ENCODE results near the gene SMPX. TPM values are rescaled to one million over a fixed set of nuclear protein-coding genes. Genes with fewer than 3 reads are reported as not detected.

The SMPX gene
- total RNA-seq, 2 donors from 2014 or later, result 372 to 401 TPM

DNA sequence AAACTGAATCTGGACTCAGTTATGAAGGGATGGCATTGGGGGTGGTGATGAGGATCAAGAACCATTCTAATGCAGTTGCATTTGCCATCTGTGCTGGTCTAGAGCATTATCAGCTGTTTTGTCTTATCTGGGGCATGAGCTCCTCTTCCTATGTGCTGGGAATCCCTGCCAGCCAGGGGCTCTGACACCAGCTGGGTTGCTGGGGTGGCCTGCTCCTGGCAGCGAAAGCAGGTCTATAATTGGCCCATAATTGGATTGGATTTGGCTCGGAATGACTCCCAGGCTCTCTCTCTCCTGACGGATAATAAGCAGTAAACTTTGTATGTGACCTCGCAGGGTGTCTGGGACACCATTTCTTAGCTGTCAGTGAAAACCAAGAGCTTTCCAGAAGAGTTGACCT, 34.1 kb downstream of the SMPX start:
- intact Hi-C loops (cut with DNase I), result no loop called here
- no peak for DNase-seq
- no peak for ATAC-seq

DNA sequence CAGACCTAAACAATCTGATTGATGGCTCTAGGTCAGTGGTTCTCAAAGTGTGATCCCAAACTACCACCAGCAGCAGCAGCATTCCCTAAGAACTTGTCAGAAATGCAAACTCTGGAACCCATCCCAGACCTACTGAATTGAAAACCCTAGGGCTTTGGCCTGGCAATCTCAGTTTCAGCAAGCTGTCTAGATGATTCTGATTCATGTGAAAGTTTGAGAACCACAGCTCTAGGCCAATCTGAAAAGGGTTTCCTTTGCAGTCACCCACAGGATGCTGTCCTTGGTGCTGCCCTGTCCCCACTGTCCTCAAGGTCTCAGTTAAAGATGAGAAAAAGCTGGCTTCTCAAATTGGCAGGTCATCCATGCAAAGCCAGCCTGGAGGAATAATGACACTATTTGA, 34.8 kb downstream of the SMPX start:
- DNase-seq (no peak), ATAC-seq (peak in 1 of 2 donors; percentile 56)
- intact Hi-C loops (cut with DNase I), result no loop called here

DNA sequence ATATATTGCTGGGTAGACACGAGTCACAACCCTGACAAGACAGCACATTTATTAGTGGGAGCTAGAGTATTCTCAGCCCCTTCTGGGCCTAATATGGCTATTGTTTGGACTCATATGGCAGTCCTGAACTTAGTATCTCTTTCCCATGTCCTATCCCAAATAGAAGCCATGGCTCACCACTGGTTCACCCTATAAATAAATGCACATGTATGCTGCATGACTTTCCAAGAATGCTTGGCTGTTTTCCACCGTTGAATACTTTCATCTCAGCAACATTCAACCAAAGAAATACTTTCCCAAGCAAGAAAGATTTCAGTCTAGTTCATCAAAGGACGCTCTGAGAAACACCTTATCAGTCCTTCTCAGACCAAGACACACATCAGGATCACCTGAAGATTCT, 36.7 kb downstream of the SMPX start:
- DNase-seq (no peak), ATAC-seq (peak in 1 of 2 donors; percentile 17)
- intact Hi-C loops (cut with DNase I), result no loop called here

DNA sequence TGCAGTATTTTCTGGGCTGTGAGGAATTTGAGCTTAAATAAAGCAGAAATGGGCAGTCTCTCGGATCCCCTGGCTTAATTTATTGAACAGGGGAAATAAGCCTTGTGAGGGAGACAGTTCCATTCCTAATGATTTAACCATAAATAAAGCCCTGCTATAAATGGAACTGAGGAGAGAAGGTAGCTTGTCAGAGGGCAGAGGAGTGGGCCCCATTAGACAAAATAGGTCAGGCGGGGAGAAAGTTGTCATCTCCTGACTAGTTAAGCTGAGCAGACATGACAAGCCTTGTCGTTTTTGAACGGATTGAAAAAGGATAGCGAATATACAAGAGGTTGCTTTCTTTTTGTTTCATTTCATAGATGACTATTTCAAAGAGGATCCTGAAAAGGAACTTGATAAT, 39.3 kb downstream of the SMPX start:
- intact Hi-C loops (cut with DNase I), result no loop called here
- ATAC-seq, result no peak
- no peak for DNase-seq

DNA sequence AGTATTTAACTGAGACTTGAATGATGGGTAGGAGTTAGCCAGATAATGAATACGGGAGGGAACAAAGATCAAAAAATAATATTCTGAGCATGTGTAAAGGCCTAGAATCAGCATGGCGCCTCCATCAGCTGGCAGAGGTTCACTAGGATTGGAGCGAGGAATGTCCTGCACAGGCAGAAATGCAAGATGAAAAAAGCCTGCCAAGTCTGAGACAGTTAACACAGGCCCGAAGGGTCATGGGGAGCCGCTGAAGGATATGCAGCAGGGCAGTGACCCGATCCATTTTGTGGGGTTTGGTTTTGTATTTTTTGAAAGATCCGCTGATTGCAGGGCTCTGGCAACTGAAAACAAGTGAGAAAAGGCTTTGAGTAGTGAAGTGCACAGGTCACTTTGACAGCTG, 40.1 kb downstream of the SMPX start:
- intact Hi-C loops (cut with DNase I), result no loop called here
- DNase-seq (no peak), ATAC-seq (no peak)

DNA sequence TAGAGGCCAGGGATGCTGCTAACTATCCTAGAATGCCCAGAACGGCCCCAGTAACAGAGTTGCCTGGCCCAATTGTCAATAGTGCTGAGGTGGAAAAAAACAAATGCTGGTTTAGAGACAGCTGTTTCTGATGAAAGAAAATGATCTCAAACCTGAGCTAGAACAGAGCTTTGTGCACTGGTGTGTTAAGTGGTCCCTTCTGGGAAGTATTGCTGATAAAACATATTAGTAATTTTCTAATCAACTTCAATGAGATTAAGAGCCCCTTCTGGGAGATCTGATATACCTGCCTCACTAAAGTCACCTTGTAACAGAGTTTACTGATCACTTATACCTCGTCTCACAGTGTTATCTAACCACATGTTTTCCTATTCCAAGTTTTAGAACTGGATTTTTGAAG, 42.1 kb downstream of the SMPX start:
- intact Hi-C loops (cut with DNase I), result no loop called here
- ATAC-seq, result no peak
- DNase-seq, result no peak

DNA sequence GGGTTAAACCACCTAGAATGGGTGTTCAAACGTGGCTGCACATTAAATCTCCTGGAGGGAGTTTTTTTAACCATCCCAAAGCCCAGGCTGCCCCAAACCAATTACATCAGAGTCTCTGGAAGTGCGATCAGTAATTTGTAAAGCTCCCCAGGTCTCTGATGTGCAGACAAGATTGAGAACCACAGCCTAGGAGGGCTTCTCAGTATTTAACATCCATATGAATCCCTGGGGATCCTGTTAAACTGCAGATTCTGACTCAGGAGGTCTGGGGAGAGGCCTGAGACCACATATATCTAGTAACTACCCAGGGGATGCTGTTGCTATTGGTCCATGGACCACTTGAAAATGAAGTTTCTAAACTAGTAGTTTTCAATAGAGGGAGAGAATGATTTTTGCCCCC, 42.6 kb downstream of the SMPX start:
- DNase-seq (no peak), ATAC-seq (no peak)
- intact Hi-C loops (cut with DNase I), result no loop called here

DNA sequence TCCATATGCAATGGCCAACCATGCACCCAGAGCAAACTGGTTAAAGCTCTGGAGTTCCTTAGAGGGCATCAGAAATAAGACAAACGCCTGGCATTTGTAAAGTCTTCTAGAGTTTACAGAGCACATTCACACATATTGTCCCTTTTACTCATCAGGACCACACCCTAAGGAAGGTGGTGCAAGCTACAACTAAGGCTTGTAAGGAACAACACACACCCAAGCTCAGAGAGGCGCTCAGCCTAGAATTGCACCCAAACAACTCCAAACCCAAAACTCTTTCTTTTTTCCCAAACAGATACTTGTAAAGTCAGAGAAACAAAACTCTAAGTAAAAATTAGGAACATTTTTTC, 46.1 kb downstream of the SMPX start:
- no peak for ATAC-seq
- no peak for DNase-seq
- intact Hi-C loops (cut with DNase I), result no loop called here

DNA sequence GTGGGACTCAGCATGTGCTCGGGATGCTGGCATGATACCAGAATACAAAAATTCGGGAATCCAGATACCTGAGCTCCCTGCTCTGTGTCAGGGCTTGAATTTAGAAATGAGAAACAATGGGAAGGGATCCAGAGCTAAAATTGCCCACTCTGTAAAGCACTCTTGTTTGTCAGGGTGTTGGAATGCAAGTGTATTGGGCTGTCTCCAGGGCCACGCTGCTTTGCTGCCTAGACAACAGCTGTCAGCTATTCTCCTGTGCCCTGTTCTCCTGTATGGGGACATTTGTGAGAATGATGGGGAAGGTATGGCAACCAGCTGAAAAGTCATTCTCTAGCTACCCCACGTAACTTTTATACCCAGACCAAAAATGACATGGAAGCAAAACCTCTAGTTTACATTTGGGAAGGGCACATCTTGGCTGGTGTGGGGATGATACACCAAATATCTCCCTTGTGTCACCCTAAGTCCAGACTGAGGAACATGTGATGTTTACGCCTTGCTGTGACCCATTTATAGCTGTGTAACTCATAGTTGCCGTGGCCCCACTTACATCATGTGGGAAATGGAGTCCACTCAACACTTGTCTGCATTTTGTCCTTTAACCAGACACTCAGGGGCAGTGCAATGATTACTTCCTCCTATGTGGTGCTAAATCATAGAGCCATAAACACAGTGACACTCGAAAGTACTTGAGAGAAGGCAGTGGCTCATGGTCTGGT, 46.6 kb downstream of the SMPX start:
- ATAC-seq (peak; percentile 87 to 88), DNase-seq (no peak)
- intact Hi-C loops (cut with DNase I), result no loop called here

DNA sequence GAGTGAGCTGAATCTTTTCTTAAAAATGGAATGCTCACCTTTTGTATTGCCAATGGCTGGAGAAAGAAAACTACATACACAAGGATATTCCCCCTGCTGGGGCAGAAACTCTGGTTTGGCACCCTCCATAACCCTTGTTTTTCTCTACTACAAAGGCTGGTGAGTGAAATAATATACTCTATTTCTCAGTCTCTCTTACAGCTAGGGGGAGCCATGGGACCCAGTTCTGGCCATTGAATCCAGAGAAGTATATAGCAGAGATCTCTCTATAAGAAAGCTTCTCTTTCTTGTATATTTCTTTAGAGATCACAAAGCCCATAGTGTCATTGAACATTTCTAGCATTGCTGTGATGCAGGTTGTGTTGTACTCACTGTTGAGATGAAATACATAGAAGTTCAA, 49.8 kb downstream of the SMPX start:
- DNase-seq (no peak), ATAC-seq (no peak)
- intact Hi-C loops (cut with DNase I), result no loop called here

DNA sequence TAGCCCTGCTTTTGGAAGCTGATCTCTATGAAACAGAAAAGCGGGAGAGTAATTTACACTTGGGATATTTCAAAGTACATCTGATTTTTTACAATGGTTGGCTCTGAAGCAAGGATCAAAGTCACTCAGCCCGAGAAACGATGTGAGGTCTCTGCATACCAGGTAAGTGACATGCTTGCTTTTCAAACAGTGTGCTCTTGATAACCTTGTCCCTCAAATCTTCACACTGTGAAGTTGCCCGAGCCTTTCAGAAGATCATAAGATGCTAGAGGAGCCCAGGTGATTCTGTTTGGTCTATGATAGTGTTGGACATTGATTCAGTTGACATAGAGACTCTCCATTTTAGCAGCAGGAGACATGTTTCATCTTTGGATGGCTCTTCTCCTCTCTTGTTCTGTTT, 52.7 kb downstream of the SMPX start:
- no peak for DNase-seq
- ATAC-seq, result no peak
- intact Hi-C loops (cut with DNase I), result no loop called here

DNA sequence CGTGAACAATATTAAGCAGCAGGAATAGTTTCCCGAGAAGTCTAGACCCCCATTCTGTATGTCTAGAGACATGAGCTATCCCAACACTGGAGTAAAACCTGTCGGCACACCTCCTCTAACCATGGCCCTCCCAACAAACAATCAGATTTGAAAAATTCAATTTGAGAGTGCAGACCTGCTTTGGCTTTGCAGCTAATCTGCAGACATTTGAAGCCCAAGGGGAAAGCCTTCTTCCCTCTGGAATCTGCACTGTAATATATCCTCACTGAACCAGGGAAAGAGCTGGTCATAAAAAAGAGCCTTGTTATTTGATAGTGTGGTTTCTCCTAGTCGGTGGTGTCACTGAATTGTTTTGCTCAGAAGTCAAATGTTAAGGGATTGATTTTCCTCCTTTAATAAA, 55.2 kb downstream of the SMPX start:
- intact Hi-C loops (cut with DNase I), result no loop called here
- ATAC-seq, result no peak
- DNase-seq, result no peak

DNA sequence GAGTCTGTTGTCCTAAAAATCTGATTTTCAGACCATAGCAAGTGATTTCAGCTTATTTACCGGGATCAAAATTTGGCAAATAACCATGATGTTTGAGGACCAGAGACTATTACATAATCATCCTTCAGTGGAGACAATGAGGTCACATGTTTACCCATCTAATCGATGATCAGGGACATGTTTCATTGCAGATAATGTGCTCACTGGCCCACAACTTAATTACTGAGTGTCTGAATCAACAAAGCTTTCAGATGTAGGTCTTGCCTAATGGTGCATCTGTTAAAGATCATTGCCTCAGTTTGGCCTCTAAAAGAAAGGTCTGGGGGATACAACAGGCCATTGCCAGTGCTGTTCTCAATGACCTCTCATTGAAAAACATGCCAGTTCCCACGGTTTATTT, 56.9 kb downstream of the SMPX start:
- DNase-seq, result no peak
- intact Hi-C loops (cut with DNase I), result no loop called here
- no peak for ATAC-seq

DNA sequence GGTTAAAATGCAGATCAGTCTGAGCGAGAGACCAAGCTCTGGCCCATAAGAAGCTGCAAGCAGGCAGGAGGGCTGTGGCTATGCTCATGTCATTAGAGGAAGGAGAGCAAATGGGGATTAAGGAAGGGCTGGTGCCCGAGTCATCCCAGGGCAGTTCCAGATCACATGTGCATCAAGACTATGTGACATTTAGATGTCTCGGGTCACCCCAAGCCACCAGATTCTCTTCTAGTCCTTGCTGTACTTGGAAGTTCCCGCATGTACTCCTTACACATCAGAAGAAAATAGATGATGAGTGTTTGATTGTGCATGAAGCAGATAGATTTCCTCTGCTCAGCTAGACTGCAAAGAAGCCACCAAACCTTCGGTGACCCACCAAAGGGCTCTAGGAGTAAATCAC, 57.6 kb downstream of the SMPX start:
- DNase-seq, result no peak

DNA sequence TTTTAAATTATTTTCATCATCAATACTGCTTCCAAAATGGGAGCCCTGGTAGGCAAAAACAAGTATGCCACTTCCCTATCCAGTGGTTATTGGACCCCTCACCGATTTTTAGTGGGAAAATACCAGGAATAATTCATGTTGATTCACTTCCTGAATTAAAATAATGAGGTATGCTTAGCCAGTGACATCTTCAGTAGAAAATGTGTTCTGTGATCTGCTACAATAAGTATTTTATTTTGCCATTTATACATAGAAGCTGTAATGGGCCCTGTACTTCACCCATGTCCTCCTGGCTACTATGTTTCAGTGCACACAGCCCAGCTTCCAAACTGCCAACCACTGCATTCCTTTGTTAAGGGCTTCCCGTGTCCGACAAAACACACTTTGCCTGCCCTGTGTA, 58.8 kb downstream of the SMPX start:
- intact Hi-C loops (cut with DNase I), result no loop called here
- ATAC-seq, result no peak
- no peak for DNase-seq

More for the DNA sequence above, 57.6 kb downstream of the SMPX start:
- intact Hi-C loops (cut with DNase I), result no loop called here
- ATAC-seq, result no peak

DNA sequence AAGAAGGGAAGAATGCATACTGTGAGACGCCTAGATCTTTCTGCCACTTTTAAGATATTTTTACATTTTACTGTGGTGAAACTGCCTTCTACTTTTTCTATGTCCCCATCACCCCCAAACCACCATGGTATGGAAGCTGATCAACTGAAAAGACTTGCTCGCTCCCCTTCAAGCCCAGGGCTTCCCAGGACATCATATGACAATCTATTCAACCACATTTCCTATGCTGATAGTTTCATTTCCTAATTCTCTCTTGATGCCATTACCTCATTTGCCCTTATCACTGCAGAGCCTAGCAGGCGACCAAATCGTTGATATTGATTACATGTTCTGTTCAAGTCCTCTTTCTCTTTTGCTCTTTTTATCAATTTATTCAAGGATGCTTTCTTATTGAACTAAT, 59.6 kb downstream of the SMPX start:
- DNase-seq (no peak), ATAC-seq (no peak)
- intact Hi-C loops (cut with DNase I), result no loop called here

DNA sequence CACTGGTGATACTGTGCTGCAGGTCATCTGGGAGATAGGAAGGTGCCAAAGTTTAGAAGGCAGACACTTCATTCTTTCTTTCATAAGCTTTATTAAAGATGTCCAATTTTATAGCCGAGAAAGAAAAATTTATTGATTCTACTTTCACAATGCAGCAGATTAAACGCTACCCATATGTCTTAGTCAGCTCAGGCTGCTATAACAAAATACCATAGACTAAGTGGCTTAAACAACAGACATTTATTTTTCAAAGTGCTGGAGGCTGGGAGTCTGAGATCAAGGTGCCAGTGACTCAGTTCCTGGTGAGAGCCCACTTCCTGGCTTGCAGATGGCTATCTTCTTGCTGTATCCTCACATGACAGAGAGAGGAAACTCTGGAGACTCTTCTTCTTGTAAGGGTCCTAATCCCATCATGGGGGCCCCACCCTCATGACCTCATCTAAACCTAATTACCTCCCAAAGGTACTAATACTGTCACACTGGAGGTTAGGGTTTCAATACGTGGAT, 66.4 kb downstream of the SMPX start:
- ATAC-seq (no peak), DNase-seq (no peak)
- intact Hi-C loops (cut with DNase I), result no loop called here

DNA sequence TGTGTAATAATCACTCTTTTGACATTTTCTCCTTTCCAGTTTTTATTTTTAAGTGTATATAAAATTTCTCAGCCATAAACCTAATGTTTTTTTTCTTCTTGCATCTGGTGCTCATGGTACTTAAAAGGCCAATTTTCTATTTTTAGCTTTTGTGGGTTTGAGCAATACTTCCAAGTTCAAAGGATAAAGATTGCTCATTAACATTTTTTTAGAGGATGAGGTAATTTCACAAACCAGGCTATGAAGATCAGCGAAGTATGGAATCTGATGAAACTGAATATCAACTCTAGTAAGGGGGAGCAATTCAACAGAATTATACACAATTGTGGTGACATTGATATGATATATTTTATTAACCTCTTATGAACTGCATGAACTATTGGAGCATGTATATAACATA, 74.0 kb downstream of the SMPX start:
- DNase-seq, result no peak
- ATAC-seq, result no peak
- intact Hi-C loops (cut with DNase I), result no loop called here

DNA sequence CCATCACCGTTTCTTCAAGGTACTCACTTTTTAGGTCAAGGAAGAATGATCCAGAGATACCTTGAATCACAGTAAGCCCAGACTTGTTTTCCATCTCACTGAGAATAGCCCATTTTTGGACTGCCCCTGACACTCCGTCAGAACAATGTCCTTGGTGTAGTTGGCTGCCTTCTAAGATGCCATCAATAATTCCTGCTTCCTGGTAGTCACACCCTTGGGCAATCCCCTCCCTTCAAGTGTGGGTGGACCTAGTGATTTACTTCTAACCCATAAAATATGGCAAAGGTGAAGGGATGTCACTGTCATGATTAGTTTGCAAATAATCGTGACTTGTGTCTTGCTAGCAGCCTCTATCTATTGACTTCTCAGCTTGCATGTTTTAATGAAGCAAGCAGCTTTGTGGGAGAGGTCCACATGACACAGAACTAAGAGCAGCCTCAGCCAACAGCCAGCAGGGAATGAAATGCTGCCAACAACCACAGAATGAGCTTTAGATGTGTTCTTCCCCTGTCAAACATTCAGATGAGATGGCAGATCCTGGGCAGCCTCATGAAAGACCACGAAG, 79.8 kb downstream of the SMPX start:
- intact Hi-C loops (cut with DNase I), result no loop called here
- ATAC-seq, result no peak
- DNase-seq, result no peak

DNA sequence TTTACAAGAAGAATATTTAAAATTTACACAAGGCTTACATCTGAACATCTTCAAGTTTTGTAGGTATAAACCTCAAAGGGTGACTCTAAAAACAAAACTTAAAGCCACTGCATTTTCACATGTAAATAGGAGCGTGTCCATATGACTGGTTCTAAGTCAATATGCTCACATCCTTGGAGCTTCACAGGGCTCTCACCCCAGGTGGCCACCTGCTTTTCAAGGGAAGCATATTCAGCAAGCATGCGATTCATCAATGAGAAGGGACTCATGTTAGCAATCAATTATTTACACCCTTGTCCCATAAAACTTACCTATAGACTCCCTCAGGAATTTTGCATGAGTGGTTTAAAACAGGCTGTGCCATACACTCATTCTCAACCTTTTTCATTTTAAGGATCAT, 82.0 kb downstream of the SMPX start:
- intact Hi-C loops (cut with DNase I), result no loop called here
- no peak for ATAC-seq
- DNase-seq, result no peak

DNA sequence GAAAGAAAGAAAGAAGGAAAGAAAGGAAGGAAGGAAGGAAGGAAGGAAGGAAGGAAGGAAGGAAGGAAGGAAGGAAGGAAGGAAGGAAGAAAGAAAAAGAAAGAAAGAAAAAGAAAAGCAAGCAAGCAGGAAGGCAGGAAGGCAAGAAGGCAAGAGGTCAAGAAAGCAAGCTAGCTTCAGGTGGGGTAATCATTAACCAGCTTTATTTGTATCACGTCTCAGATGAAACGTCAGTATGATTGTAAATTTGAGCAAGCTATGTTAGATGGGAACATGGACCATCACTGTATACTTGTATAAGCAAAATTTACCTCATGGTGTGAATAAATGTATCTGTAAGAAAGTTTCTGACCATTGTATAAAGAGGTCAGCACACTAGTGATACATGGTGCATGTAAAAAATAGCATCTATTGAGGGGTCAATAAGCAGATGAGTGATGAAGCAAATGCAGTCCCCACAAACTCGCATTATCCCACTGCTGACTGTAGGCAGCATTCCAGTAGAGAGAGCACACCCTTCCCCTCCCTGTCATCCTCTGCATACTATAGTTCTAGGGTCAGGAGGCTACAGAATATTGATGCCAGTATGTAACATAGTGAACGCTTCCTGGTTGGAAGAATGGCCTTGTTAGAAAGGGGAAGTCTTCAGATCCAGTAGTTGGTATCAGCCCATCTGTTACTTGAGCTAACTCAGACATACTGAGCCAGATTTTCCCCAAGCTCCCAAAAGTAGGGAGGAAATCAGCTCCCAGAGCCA, 83.3 kb downstream of the SMPX start:
- ATAC-seq (no peak), DNase-seq (no peak)
- intact Hi-C loops (cut with DNase I), result no loop called here

All from left cardiac atrium (tissue), 4 donors.